HepG2 (cell line): ENCODE data around the gene ZNF3. TPM values are rescaled to one million over a fixed set of nuclear protein-coding genes. Genes with fewer than 3 reads are reported as not detected.

Experiments
- AFF4 ChIP-seq: sonication (generic); formaldehyde crosslinking; IDR thresholded peaks from 2 replicates; pipeline ENCODE4 v1.4.0; 2020; ENCODE audit warnings: missing genetic modification reagents
- BCL6 ChIP-seq: IDR thresholded peaks from 2 replicates; pipeline ENCODE4 v1.6.1; 2016; ENCODE audit warnings: missing genetic modification reagents, missing compliant biosample characterization
- FOXA1 ChIP-seq, 2 experiments: fragments of 450-650 bp in 1 of 2; sonication (generic) in 1 of 2; formaldehyde crosslinking in 1 of 2; IDR thresholded peaks; 2 replicates each; pipeline versions ENCODE4 v1.4.0 to v1.6.1; 2016 to 2020; ENCODE audit warnings: missing genetic modification reagents in 1 of 2
- GATAD1 ChIP-seq: IDR thresholded peaks from 2 replicates; pipeline ENCODE4 v1.6.1; 2016; ENCODE audit warnings: missing genetic modification reagents, missing compliant biosample characterization
- IKZF4 ChIP-seq: sonication (generic); formaldehyde crosslinking; IDR thresholded peaks from 2 replicates; pipeline ENCODE4 v1.5.1; 2020; ENCODE audit warnings: borderline replicate concordance, mild to moderate bottlenecking, low read depth, missing genetic modification reagents; ENCODE audit errors: not compliant biosample characterization
- JUNB ChIP-seq: sonication (generic); formaldehyde crosslinking; IDR thresholded peaks from 2 replicates; pipeline ENCODE4 v1.8.0; 2022; ENCODE audit warnings: missing genetic modification reagents, mild to moderate bottlenecking, borderline replicate concordance
- KDM5B ChIP-seq: sonication (generic); formaldehyde crosslinking; IDR thresholded peaks from 2 replicates; pipeline ENCODE4 v1.4.0; 2020; ENCODE audit warnings: missing genetic modification reagents, mild to moderate bottlenecking, borderline replicate concordance
- MED1 ChIP-seq: sonication (generic); formaldehyde crosslinking; IDR thresholded peaks from 2 replicates; pipeline ENCODE4 v1.4.0; 2020; ENCODE audit warnings: missing genetic modification reagents
- MXI1 ChIP-seq: IDR thresholded peaks from 3 replicates; pipeline ENCODE4 v1.6.1; 2012; ENCODE audit warnings: low read depth, low read length, inconsistent platforms, borderline replicate concordance
- ZBTB7A ChIP-seq: sonication (generic); formaldehyde crosslinking; IDR thresholded peaks from 2 replicates; pipeline ENCODE4 v1.8.0; 2022; ENCODE audit warnings: mild to moderate bottlenecking, missing genetic modification reagents
- ZC3H13 ChIP-seq: sonication (generic); formaldehyde crosslinking; IDR thresholded peaks from 2 replicates; pipeline ENCODE4 v1.8.1; 2023; ENCODE audit warnings: mild to moderate bottlenecking, missing genetic modification reagents, moderate library complexity
- ZNF557 ChIP-seq: sonication (generic); formaldehyde crosslinking; IDR thresholded peaks from 2 replicates; pipeline ENCODE4 v1.4.0; 2020; ENCODE audit warnings: missing genetic modification reagents
- polyA plus RNA-seq, 8 experiments: library from polyadenylated mRNA; depleted of rRNA in 3 of 8; stranded (reverse) in 7 of 8; unstranded in 1 of 8; fragments of >200 nt; fragmentation: Illumina TruSeq in 4 of 8; extraction: Trizol in 4 of 8; gene quantifications; 2 replicates each; pipeline versions ENCODE4 v1.2.1 to v1.2.3, GENCODE V29; 2011 to 2016; ENCODE audit warnings: low read depth in 4 of 8, missing spikeins in 1 of 8, mixed read lengths in 1 of 8; ENCODE audit not compliant: insufficient read depth in 1 of 8
- total RNA-seq, 5 experiments: library from RNA; depleted of rRNA; stranded (reverse); fragments of >200 nt; fragmentation: Illumina TruSeq; extraction: Trizol; gene quantifications; 2 replicates each; pipeline ENCODE4 v1.2.3, GENCODE V29; 2016; ENCODE audit warnings: low read depth in 1 of 5
- TF ChIP-seq, protein P1 (sequence below): sonication (generic); formaldehyde crosslinking; IDR thresholded peaks from 2 replicates; pipeline ENCODE4 v1.9.0; 2021; ENCODE audit warnings: missing genetic modification reagents, borderline replicate concordance
- TF ChIP-seq, protein P2 (sequence below): sonication (generic); formaldehyde crosslinking; IDR thresholded peaks from 2 replicates; pipeline ENCODE4 v1.4.0; 2020; ENCODE audit warnings: missing genetic modification reagents, borderline replicate concordance

ZNF3 gene
- total and polyA plus RNA-seq, 2 of the 13 experiments (the other 11 are each of a cell fraction or from before 2014, with no cell fraction given), result 33.7 to 56.9 TPM

GRCh38 chr7:100080907-100081534 lies 502 bp downstream of the ZNF3 start (continued):
- TF ChIP-seq, protein P1, sequence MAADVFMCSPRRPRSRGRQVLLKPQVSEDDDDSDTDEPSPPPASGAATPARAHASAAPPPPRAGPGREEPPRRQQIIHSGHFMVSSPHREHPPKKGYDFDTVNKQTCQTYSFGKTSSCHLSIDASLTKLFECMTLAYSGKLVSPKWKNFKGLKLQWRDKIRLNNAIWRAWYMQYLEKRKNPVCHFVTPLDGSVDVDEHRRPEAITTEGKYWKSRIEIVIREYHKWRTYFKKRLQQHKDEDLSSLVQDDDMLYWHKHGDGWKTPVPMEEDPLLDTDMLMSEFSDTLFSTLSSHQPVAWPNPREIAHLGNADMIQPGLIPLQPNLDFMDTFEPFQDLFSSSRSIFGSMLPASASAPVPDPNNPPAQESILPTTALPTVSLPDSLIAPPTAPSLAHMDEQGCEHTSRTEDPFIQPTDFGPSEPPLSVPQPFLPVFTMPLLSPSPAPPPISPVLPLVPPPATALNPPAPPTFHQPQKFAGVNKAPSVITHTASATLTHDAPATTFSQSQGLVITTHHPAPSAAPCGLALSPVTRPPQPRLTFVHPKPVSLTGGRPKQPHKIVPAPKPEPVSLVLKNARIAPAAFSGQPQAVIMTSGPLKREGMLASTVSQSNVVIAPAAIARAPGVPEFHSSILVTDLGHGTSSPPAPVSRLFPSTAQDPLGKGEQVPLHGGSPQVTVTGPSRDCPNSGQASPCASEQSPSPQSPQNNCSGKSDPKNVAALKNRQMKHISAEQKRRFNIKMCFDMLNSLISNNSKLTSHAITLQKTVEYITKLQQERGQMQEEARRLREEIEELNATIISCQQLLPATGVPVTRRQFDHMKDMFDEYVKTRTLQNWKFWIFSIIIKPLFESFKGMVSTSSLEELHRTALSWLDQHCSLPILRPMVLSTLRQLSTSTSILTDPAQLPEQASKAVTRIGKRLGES (CRISPR knock-in tag), result no peak
- peak; percentile 60 for TF ChIP-seq BCL6
- TF ChIP-seq IKZF4 (CRISPR knock-in tag), result no peak
- TF ChIP-seq MXI1, result peak; percentile 7; the same call in 1 of the 3 replicates
- TF ChIP-seq GATAD1 (CRISPR knock-in tag), result no peak
- TF ChIP-seq, protein P2, sequence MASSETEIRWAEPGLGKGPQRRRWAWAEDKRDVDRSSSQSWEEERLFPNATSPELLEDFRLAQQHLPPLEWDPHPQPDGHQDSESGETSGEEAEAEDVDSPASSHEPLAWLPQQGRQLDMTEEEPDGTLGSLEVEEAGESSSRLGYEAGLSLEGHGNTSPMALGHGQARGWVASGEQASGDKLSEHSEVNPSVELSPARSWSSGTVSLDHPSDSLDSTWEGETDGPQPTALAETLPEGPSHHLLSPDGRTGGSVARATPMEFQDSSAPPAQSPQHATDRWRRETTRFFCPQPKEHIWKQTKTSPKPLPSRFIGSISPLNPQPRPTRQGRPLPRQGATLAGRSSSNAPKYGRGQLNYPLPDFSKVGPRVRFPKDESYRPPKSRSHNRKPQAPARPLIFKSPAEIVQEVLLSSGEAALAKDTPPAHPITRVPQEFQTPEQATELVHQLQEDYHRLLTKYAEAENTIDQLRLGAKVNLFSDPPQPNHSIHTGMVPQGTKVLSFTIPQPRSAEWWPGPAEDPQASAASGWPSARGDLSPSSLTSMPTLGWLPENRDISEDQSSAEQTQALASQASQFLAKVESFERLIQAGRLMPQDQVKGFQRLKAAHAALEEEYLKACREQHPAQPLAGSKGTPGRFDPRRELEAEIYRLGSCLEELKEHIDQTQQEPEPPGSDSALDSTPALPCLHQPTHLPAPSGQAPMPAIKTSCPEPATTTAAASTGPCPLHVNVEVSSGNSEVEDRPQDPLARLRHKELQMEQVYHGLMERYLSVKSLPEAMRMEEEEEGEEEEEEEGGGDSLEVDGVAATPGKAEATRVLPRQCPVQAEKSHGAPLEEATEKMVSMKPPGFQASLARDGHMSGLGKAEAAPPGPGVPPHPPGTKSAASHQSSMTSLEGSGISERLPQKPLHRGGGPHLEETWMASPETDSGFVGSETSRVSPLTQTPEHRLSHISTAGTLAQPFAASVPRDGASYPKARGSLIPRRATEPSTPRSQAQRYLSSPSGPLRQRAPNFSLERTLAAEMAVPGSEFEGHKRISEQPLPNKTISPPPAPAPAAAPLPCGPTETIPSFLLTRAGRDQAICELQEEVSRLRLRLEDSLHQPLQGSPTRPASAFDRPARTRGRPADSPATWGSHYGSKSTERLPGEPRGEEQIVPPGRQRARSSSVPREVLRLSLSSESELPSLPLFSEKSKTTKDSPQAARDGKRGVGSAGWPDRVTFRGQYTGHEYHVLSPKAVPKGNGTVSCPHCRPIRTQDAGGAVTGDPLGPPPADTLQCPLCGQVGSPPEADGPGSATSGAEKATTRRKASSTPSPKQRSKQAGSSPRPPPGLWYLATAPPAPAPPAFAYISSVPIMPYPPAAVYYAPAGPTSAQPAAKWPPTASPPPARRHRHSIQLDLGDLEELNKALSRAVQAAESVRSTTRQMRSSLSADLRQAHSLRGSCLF (CRISPR knock-in tag), result 0 out of 2 replicates have a peak, but pooled peaks have one; percentile 20
- TF ChIP-seq JUNB (CRISPR knock-in tag), result no peak
- TF ChIP-seq MED1, result no peak
- TF ChIP-seq FOXA1 (IDR thresholded peaks at IDR 0.05), result peak; percentile 56; the same call in 1 of the 2 replicates
- peak; percentile 75 for TF ChIP-seq FOXA1 (CRISPR knock-in tag; IDR thresholded peaks at IDR 0.05)
- peak; percentile 26 for TF ChIP-seq AFF4 (CRISPR knock-in tag)
- no peak for TF ChIP-seq ZC3H13
- TF ChIP-seq ZBTB7A (CRISPR knock-in tag), result no peak
- TF ChIP-seq KDM5B (CRISPR knock-in tag), result no peak
- TF ChIP-seq ZNF557 (CRISPR knock-in tag), result 0 out of 2 replicates have a peak, but pooled peaks have one; percentile 2
